Measurements from ENCODE around the gene SCAP.

DNA sequence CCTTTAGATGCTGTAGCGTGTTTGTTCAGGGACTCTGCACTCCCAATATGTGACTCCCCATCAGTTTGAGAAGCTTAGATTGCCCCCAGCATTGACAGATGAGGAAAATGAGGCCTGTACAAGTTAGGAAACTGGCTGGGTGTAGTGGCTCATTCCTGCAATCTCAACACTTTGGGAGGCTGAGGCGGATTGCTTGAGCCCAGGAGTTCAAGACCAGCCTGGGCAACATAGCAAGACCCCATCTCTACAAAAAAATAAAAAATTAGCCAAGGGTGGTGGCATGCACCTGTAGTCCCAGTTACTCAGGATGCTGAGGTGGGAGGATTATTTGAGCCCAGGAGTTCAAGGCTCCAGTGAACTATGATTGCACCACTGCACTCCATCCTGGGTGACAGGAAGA lies 108.9 kb downstream of the SCAP start:
- TF ChIP-seq EZH2 (IDR thresholded peaks at IDR 0.05; ENCODE audit: borderline replicate concordance, low read depth, low read length, severe bottlenecking), result no peak
- TF ChIP-seq, protein P1, sequence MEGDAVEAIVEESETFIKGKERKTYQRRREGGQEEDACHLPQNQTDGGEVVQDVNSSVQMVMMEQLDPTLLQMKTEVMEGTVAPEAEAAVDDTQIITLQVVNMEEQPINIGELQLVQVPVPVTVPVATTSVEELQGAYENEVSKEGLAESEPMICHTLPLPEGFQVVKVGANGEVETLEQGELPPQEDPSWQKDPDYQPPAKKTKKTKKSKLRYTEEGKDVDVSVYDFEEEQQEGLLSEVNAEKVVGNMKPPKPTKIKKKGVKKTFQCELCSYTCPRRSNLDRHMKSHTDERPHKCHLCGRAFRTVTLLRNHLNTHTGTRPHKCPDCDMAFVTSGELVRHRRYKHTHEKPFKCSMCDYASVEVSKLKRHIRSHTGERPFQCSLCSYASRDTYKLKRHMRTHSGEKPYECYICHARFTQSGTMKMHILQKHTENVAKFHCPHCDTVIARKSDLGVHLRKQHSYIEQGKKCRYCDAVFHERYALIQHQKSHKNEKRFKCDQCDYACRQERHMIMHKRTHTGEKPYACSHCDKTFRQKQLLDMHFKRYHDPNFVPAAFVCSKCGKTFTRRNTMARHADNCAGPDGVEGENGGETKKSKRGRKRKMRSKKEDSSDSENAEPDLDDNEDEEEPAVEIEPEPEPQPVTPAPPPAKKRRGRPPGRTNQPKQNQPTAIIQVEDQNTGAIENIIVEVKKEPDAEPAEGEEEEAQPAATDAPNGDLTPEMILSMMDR (IDR thresholded peaks at IDR 0.05; ENCODE audit: borderline replicate concordance, extremely low read depth, low read length, poor library complexity, severe bottlenecking), result no peak

Measured in DND-41 (cell line).